Uterine smooth muscle cell (primary cell): ENCODE data around the gene ITGB3. TPM values are rescaled to one million over a fixed set of nuclear protein-coding genes. Genes with fewer than 3 reads are reported as not detected.

Experiments used
- total RNA-seq: library from RNA; depleted of rRNA; stranded (reverse); fragments of >200 nt; gene quantifications from 2 replicates; pipeline ENCODE4 v1.2.3, GENCODE V29; 2014

Gene ITGB3
- 27.8 and 43.0 TPM in 2 replicates for total RNA-seq

GRCh38 chr17:47253541-47254402 lies at the start of gene ITGB3:
TSS of gene ITGB3 (plus strand) at chr17:47253827. CDS start at chr17:47253862, 35 bp downstream.

DNA sequence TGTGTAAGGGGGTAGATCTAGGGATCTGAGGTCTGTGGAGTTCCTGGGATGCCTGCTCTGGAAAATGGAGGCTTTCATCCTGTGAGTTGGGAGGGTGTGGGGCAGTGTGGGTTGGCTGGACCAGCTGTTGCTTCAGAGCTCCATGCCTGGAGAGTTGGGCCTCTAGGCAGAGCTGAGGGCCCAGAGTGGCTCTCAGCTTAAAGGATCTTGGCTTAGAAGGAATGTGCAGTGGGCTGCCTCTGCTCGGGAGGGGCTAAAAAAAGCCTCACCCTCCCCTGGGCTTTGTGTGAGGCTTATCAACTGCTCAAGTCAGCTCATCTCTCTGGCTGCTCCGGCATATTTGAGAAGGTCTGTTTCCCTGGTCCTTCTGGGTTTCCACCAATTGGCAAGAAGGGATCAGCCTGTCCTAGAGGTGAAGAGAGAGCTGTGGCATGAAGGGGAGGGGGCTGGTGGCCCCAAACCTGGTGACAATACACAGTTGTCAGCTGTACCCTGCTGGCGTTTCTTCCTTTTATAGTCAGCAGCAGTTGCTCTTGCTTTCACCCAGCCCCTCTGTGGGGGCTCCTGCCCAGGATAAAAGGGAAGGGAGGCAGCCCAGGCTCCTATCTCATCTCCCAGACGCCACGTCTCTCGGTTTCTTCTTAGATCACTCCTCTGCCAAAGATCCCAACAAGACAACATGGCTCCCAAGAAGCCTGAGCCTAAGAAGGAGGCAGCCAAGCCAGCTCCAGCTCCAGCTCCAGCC lies 44.7 kb upstream of the ITGB3 start, which contains the start of gene MYL4:
MYL4 (plus strand) TSS at position 605 of the 745 bp plus-strand sequence; CDS start at position 680, 75 bp downstream.

DNA sequence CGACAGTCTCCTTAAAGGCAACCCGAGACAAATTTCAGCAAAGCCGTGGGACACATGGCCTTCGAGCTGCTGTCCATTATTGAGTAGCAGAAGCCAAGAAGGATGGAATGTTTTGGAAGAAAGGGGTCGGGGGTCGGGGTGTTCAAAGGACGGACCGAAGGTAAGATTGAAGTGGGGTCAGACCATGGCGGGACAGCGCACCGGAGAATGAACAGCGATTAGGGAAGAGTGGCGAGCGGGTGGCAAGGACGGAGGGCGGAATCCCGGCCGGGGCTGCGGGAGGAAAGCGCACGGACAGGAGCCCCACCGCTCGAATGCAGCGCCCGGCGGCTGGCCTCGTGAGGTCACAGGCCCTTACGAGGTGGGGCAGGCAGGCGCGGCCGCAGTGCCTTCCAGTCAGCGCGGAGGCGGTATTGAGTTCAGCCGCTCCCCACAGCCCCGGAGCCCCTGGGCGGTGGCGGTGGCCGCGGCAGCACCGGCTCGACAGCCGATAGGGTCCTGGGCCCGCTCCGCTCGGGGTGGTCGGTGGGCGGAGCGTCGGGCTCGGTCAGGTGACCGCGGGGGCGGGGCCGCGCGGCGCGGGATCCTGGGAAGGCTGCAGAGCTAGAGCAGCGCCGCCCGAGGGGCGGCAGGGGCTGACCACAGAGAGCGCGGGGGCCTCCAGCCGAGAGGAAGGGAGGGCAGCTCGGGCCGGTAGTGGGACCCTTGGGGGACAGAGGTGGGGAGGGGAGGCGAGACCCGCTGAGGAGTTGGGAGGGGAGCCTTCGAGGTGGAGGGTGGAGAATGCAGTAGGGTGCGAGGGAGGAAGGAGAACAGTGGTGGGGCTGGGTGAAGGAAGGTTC lies 70.0 kb downstream of the ITGB3 start, which contains the start of gene EFCAB13:
EFCAB13 (plus strand) TSS at position 574 of the 842 bp plus-strand sequence. CDS start 4,399 bp downstream, outside the sequence.

Other genes starting within 250 kb of the ITGB3 start
- 93.9 and 161 TPM in 2 replicates for gene CDC27, start 64.5 kb upstream of the ITGB3 start, total RNA-seq
- gene MYL4, start 44.5 kb upstream of the ITGB3 start, total RNA-seq = not detected in 2 replicates
- 3.7 and 12.9 TPM in 2 replicates for gene EFCAB13, start 70.1 kb downstream of the ITGB3 start, total RNA-seq